ENCODE measurements around the gene LTK. TPM values are rescaled to one million over a fixed set of nuclear protein-coding genes. Genes with fewer than 3 reads are reported as not detected.
"Not testable (repeated sequence)": the region's sequence is repeated elsewhere in the genome, so short reads cannot be mapped to it uniquely, and the experiment has no call there.

Gene LTK
- total RNA-seq, 2 donors from 2014 or later = 0.50 to 0.68 TPM

GRCh38 chr15:41484937-41485625, 28.5 kb downstream of the LTK start:
- intact Hi-C loops (cut with DNase I) = no loop called here
- ATAC-seq = no peak
- no peak for DNase-seq

DNA sequence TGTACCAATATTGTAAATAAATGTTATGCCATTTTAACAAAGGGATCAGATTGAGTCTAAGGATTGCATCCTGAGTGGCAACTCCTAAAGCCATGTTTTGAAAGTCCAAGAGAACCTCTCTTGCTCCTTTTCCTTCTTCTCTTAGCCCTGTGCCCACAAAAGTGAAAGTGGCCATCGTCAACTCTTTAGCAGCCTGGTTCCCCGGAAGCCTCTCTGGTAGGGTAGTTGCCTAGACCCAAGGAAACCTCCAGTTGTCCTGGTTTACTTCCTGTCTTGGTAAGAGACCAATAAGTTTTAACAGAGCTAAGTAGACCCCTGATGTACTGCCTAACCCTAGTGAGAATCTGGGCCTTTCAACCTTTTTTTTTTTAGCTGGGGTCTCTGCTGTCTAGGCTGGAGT, 30.1 kb downstream of the LTK start:
- DNase-seq (no peak), ATAC-seq (no peak)
- intact Hi-C loops (cut with DNase I) = no loop called here

DNA sequence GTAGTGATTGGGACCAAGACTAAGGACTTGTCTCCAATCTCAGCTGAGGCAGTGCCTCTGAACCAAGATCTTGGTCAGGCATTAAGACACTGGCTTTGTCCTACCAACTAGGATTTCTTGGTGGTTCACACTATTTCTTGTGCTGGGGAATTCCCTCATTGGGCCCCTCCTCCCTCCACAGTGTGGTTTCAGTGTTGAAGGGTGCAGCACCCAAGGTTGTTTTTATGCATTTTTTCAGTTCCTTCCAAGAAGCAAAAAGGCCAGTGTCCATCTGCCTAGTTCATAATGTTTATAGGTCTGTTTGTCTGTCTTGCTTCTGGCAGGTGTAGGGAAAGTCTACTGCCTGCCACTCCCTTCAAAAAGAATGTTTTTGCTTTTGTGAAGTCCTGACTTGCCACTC, 30.5 kb downstream of the LTK start:
- intact Hi-C loops (cut with DNase I) = no loop called here
- DNase-seq (no peak), ATAC-seq (no peak)

DNA sequence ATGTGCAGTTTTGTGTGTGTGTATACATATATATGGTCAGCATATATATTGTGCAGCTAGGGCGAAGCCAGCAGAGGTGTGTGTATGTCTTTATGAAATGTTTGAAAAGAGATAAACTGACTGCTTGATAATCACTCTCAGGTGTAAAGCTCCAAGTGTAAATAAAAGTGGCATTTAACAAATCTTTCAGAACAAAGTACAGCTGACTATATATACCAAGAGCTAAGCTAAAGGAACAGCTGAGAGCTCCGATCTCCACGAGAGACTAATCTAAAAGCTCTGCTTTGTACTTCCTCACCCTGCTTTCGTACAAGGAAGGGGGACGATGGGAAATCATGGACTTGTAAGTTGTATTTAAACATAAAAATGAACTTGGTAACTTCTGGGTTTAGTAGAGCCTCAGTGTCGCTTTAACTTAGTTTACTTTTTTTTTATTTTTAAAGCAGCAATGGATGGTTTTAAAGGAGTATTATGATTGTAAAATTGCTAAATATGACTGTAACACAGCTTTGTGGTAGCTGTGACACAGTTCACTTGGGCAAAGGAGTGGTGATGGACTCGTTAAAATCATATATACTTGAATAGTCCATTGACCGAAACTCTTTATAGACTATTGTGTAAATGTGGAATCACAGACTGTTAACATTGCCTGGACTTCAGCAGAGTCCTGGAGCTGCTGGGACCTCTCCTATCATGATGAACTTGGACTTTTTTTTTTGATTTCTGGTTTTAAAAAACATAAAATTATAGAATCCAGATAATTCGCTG, 31.3 kb downstream of the LTK start:
- intact Hi-C loops (cut with DNase I) = no loop called here
- DNase-seq (no peak), ATAC-seq (no peak)

GRCh38 chr15:41480396-41481140, 33.1 kb downstream of the LTK start:
- ATAC-seq = no peak
- intact Hi-C loops (cut with DNase I) = no loop called here
- no peak for DNase-seq

DNA sequence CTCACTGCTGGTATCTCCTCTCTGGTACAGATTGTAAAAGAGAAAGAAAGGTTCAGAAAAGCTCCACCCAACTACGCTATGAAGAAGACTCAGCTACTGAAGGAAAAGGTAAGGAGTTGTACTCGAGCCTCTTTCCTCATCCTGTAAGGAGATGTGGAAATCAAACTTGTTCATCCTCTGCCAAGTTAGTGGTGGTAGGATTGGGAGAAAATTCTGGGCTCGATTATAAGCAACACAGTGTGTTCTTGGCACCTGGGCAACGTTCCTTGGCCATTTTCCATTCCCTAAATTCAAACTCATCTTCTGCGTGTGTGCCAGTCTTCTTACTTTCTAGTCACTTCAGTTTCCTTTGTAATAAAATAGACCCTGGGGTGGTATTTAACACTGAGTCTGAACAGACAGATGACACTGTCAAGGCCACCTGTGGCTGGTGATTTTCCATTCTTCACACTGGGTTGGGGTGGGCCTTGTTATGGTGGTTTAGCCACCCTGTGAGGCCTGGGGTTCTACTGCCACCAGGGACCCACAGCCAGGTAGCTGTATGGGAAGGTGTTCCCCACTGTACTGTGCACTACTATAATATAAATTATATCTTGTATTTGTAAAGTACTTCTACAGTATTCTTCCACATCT, 37.1 kb downstream of the LTK start:
- ATAC-seq = no peak
- intact Hi-C loops (cut with DNase I) = no loop called here
- no peak for DNase-seq

DNA sequence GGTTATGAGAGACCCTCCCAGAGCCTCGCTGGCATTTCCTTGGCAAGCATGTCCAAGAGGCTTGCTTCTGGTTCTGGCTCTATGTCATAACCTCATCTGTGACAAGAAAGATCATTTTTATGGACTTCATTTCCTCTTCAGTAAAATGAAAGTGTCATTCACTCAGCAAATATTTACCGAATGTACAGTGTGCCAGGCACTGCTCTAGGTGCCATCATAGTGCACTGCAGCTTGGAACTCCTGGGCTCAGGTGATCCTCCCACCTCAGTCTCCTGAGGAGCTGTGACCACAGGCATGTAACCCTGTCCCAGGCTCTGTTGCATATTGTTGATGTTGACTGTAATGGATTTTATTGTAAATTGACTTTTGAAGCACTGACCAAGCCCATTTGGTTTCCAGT, 38.7 kb downstream of the LTK start:
- ATAC-seq = no peak
- no peak for DNase-seq
- intact Hi-C loops (cut with DNase I) = no loop called here

GRCh38 chr15:41474436-41474835, 39.2 kb downstream of the LTK start:
- intact Hi-C loops (cut with DNase I) = no loop called here
- no peak for DNase-seq
- ATAC-seq = no peak

DNA sequence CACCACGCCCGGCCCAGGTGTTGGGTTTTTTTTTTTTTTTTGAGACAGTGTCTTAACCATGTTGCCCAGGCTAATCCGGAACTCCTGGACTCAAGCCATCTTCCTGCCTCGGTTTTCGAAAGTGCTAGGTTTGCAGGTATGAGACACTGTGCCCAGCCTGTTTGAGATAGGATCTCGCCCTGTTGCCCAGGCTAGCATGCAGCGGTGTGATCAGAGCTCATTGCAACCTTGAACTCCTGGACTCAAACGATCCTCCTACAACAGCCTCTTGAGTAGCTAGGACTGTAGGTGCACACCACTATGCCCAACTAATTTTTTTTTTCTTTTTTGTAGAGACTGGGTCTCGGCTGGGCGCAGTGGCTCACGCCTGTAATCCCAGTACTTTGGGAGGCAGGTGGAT, 40.2 kb downstream of the LTK start:
- intact Hi-C loops (cut with DNase I) = no loop called here
- DNase-seq (no peak), ATAC-seq (no peak)

- ATAC-seq; DNase-seq; intact Hi-C loops (cut with DNase I): not testable (repeated sequence)
Measured at GRCh38 chr15:41469644-41470043, 44.0 kb downstream of the LTK start.

GRCh38 chr15:41466711-41467110, 46.9 kb downstream of the LTK start:
- no peak for DNase-seq
- ATAC-seq = no peak
- intact Hi-C loops (cut with DNase I) = no loop called here

GRCh38 chr15:41465822-41466421, 47.7 kb downstream of the LTK start:
- no peak for ATAC-seq
- DNase-seq = no peak
- intact Hi-C loops (cut with DNase I) = no loop called here

- ATAC-seq (no peak), DNase-seq (no peak)
- intact Hi-C loops (cut with DNase I) = no loop called here
Measured at GRCh38 chr15:41464889-41465580, 48.6 kb downstream of the LTK start.

- ATAC-seq (no peak), DNase-seq (no peak)
- intact Hi-C loops (cut with DNase I) = no loop called here
Measured at GRCh38 chr15:41462084-41462795, 51.4 kb downstream of the LTK start.

Measured in left cardiac atrium (tissue), 4 donors.